ENCODE data around the gene SMLR1.

DNA sequence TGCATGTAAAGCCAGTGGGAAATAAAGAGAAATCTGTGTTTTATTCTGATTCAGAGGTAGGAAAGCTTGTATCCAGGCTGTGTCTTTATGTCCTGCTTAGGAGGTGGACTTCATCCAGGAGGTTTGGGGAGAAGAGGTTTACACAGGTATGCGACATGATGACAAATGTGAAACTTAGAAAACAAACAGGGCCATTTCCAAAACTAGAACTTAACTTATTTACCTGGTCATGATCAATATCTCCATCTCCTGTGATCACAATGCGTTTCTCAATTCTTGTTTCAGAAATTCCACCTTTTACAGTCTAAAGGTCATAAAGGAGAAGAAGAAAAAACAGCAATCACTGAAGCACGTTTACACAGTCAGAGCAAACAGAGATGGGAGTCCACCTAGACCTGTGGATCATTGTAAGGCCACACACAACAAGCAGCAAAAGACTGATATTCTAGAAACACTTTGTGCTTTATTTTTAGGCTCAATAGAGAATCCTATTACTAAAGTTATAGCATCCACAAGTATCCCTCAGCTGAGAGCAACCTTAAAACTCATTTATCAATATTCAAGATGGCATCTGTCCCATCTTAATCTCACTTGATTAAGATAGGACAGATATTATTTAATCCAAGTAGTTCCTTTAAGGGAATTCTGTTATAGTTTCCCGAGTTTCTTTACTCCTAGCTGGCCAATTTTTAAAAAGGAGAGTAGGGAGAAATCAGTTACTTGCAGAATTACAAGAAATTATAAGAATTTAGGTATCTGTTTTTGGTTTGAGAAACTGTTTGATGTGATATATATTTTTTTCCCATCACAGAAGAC, 36.4 kb downstream of the SMLR1 start:
- TF ChIP-seq, protein P1, sequence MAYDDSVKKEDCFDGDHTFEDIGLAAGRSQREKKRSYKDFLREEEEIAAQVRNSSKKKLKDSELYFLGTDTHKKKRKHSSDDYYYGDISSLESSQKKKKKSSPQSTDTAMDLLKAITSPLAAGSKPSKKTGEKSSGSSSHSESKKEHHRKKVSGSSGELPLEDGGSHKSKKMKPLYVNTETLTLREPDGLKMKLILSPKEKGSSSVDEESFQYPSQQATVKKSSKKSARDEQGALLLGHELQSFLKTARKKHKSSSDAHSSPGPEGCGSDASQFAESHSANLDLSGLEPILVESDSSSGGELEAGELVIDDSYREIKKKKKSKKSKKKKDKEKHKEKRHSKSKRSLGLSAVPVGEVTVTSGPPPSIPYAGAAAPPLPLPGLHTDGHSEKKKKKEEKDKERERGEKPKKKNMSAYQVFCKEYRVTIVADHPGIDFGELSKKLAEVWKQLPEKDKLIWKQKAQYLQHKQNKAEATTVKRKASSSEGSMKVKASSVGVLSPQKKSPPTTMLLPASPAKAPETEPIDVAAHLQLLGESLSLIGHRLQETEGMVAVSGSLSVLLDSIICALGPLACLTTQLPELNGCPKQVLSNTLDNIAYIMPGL (CRISPR knock-in tag; IDR thresholded peaks at IDR 0.05), result no peak
- TF ChIP-seq EP300 (IDR thresholded peaks at IDR 0.05; ENCODE audit: low read length) (no peak), ZKSCAN1 (IDR thresholded peaks at IDR 0.05; ENCODE audit: low read depth, low read length) (no peak), TEAD4 (IDR thresholded peaks at IDR 0.05; ENCODE audit: low read length) (no peak), TEAD4 (CRISPR knock-in tag; IDR thresholded peaks at IDR 0.05; ENCODE audit: borderline replicate concordance) (no peak), POLR2A (conservative IDR thresholded peaks at IDR 0.05) (no peak), DPF2 (IDR thresholded peaks at IDR 0.05) (no peak), HNRNPL (IDR thresholded peaks at IDR 0.05; ENCODE audit: low read depth, low read length) (no peak), ZFX (CRISPR knock-in tag; IDR thresholded peaks at IDR 0.05) (no peak)
- TF ChIP-seq, protein P2, sequence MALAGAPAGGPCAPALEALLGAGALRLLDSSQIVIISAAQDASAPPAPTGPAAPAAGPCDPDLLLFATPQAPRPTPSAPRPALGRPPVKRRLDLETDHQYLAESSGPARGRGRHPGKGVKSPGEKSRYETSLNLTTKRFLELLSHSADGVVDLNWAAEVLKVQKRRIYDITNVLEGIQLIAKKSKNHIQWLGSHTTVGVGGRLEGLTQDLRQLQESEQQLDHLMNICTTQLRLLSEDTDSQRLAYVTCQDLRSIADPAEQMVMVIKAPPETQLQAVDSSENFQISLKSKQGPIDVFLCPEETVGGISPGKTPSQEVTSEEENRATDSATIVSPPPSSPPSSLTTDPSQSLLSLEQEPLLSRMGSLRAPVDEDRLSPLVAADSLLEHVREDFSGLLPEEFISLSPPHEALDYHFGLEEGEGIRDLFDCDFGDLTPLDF (CRISPR knock-in tag; IDR thresholded peaks at IDR 0.05), result no peak
- TF ChIP-seq, protein P3, sequence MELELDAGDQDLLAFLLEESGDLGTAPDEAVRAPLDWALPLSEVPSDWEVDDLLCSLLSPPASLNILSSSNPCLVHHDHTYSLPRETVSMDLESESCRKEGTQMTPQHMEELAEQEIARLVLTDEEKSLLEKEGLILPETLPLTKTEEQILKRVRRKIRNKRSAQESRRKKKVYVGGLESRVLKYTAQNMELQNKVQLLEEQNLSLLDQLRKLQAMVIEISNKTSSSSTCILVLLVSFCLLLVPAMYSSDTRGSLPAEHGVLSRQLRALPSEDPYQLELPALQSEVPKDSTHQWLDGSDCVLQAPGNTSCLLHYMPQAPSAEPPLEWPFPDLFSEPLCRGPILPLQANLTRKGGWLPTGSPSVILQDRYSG (tag; conservative IDR thresholded peaks at IDR 0.05; ENCODE audit: low read depth), result no peak
- TF ChIP-seq, protein P4, sequence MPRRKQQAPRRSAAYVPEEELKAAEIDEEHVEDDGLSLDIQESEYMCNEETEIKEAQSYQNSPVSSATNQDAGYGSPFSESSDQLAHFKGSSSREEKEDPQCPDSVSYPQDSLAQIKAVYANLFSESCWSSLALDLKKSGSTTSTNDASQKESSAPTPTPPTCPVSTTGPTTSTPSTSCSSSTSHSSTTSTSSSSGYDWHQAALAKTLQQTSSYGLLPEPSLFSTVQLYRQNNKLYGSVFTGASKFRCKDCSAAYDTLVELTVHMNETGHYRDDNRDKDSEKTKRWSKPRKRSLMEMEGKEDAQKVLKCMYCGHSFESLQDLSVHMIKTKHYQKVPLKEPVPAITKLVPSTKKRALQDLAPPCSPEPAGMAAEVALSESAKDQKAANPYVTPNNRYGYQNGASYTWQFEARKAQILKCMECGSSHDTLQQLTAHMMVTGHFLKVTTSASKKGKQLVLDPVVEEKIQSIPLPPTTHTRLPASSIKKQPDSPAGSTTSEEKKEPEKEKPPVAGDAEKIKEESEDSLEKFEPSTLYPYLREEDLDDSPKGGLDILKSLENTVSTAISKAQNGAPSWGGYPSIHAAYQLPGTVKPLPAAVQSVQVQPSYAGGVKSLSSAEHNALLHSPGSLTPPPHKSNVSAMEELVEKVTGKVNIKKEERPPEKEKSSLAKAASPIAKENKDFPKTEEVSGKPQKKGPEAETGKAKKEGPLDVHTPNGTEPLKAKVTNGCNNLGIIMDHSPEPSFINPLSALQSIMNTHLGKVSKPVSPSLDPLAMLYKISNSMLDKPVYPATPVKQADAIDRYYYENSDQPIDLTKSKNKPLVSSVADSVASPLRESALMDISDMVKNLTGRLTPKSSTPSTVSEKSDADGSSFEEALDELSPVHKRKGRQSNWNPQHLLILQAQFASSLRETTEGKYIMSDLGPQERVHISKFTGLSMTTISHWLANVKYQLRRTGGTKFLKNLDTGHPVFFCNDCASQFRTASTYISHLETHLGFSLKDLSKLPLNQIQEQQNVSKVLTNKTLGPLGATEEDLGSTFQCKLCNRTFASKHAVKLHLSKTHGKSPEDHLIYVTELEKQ (CRISPR knock-in tag; IDR thresholded peaks at IDR 0.05), result no peak

Measured in K562 (cell line).